Liver (tissue), 9 donors: ENCODE results near the gene GIPC2. TPM values are rescaled to one million over a fixed set of nuclear protein-coding genes. Genes with fewer than 3 reads are reported as not detected.
A peak's percentile ranks its signal among the peaks of the same experiment; 100 is the strongest.

Experiments
- DNase-seq: peaks from one replicate; pipeline ENCODE4 v3.0.0-alpha.2; 2017; ENCODE audit warnings: low spot score
- H3K27ac ChIP-seq, 2 donors: one replicate each; pipeline ENCODE4 v1.7.0; 2013; ENCODE audit warnings: inconsistent platforms in 2 of 2, low read length in 2 of 2, control low read depth in 1 of 2, low read depth in 1 of 2, mild to moderate bottlenecking in 1 of 2
- H3K27me3 ChIP-seq, 4 donors: one replicate each; pipeline versions ENCODE4 v1.6.1 to v1.7.0; 2013; ENCODE audit warnings: low read length in 3 of 4, inconsistent platforms in 1 of 4, mild to moderate bottlenecking in 1 of 4, moderate library complexity in 1 of 4; ENCODE audit not compliant: control insufficient read depth in 4 of 4, insufficient read depth in 4 of 4
- H3K36me3 ChIP-seq, 4 donors: one replicate each; pipeline versions ENCODE4 v1.6.1 to v1.7.0; 2013; ENCODE audit warnings: low read length in 3 of 4, mild to moderate bottlenecking in 3 of 4, low read depth in 1 of 4, moderate library complexity in 1 of 4; ENCODE audit not compliant: control insufficient read depth in 4 of 4, insufficient read depth in 3 of 4
- H3K4me1 ChIP-seq, 4 donors: one replicate each; pipeline versions ENCODE4 v1.6.1 to v1.7.0; 2013; ENCODE audit warnings: low read length in 3 of 4, mild to moderate bottlenecking in 3 of 4, moderate library complexity in 1 of 4; ENCODE audit not compliant: control insufficient read depth in 4 of 4, insufficient read depth in 4 of 4
- H3K4me3 ChIP-seq, 3 donors: one replicate each; pipeline versions ENCODE4 v1.6.1 to v1.7.0; 2013; ENCODE audit warnings: low read length in 3 of 3, control low read depth in 1 of 3, low read depth in 1 of 3, mild to moderate bottlenecking in 1 of 3
- H3K9ac ChIP-seq, 2 donors: one replicate each; pipeline ENCODE4 v1.7.0; 2013; ENCODE audit warnings: low read length in 2 of 2, mild to moderate bottlenecking in 2 of 2, moderate library complexity in 2 of 2, control low read depth in 1 of 2, low read depth in 1 of 2
- H3K9me3 ChIP-seq, 4 donors: one replicate each; pipeline versions ENCODE4 v1.6.1 to v1.7.0; 2013; ENCODE audit warnings: low read length in 3 of 4; ENCODE audit not compliant: control insufficient read depth in 4 of 4
- ATF3 ChIP-seq: IDR thresholded peaks from 2 replicates; pipeline ENCODE4 v1.6.1; 2016; ENCODE audit warnings: antibody characterized with exemption
- CTCF ChIP-seq: fragments of 150-350 bp; IDR thresholded peaks from 2 replicates; pipeline ENCODE4 v1.5.1; 2017; ENCODE audit warnings: improper control_type of control experiment, low read depth, low read length; ENCODE audit not compliant: missing input control
- EGR1 ChIP-seq, 2 donors: IDR thresholded peaks; 2 replicates each; pipeline ENCODE4 v1.6.1; 2016 to 2018; ENCODE audit warnings: antibody characterized with exemption in 2 of 2, low read depth in 2 of 2
- FOXA1 ChIP-seq: IDR thresholded peaks from 2 replicates; pipeline ENCODE4 v1.6.1; 2016; ENCODE audit warnings: antibody characterized with exemption
- FOXA2 ChIP-seq: IDR thresholded peaks from 2 replicates; pipeline ENCODE4 v1.6.1; 2016; ENCODE audit warnings: antibody characterized with exemption
- GABPA ChIP-seq, 2 donors: IDR thresholded peaks in 1 of 2; conservative IDR thresholded peaks in 1 of 2; 2 replicates each; pipeline ENCODE4 v1.6.1; 2016; ENCODE audit warnings: antibody characterized with exemption in 2 of 2, mild to moderate bottlenecking in 1 of 2, moderate library complexity in 1 of 2
- HNF4A ChIP-seq, 2 donors: conservative IDR thresholded peaks; 2 replicates each; pipeline ENCODE4 v1.6.1; 2016; ENCODE audit warnings: antibody characterized with exemption in 2 of 2, mild to moderate bottlenecking in 2 of 2
- HNF4G ChIP-seq: IDR thresholded peaks from 2 replicates; pipeline ENCODE4 v1.6.1; 2016; ENCODE audit warnings: antibody characterized with exemption
- MAX ChIP-seq: IDR thresholded peaks from 2 replicates; pipeline ENCODE4 v1.6.1; 2016; ENCODE audit warnings: antibody characterized with exemption
- NR2F2 ChIP-seq: IDR thresholded peaks from 2 replicates; pipeline ENCODE4 v1.6.1; 2016; ENCODE audit warnings: antibody characterized with exemption
- RAD21 ChIP-seq, 2 donors: IDR thresholded peaks; 2 replicates each; pipeline ENCODE4 v1.6.1; 2016; ENCODE audit warnings: antibody characterized with exemption in 2 of 2, mild to moderate bottlenecking in 2 of 2
- REST ChIP-seq: IDR thresholded peaks from 2 replicates; pipeline ENCODE4 v1.6.1; 2016; ENCODE audit warnings: antibody characterized with exemption, mild to moderate bottlenecking
- RXRA ChIP-seq, 2 donors: IDR thresholded peaks; 2 replicates each; pipeline ENCODE4 v1.6.1; 2017 to 2018; ENCODE audit warnings: antibody characterized with exemption in 2 of 2, mild to moderate bottlenecking in 1 of 2
- SP1 ChIP-seq: IDR thresholded peaks from 2 replicates; pipeline ENCODE4 v1.6.1; 2018; ENCODE audit warnings: antibody characterized with exemption, mild to moderate bottlenecking
- TAF1 ChIP-seq: conservative IDR thresholded peaks from 2 replicates; pipeline ENCODE4 v1.6.1; 2016; ENCODE audit warnings: antibody characterized with exemption, mild to moderate bottlenecking
- YY1 ChIP-seq: IDR thresholded peaks from 2 replicates; pipeline ENCODE4 v1.6.1; 2016; ENCODE audit warnings: antibody characterized with exemption, mild to moderate bottlenecking
- ZBTB33 ChIP-seq: IDR thresholded peaks from 2 replicates; pipeline ENCODE4 v1.6.1; 2016; ENCODE audit warnings: antibody characterized with exemption
- WGBS: extraction: QIAGEN DNeasy Blood & Tissue Kit; methylation state at CpG from one replicate; pipeline ENCODE4 v1.1.7; 2013; 5-methylcytosine and 5-hydroxymethylcytosine counted together
- polyA plus RNA-seq, 2 donors: library from polyadenylated mRNA; stranded (reverse) in 1 of 2; unstranded in 1 of 2; fragments of 200-250 nt in 1 of 2; fragments of >200 nt in 1 of 2; fragmentation: Nextera tagmentation in 1 of 2; extraction: Ambion mirVana in 1 of 2; gene quantifications; one replicate each; pipeline versions ENCODE4 v1.2.1 to v1.2.3, GENCODE V29; 2013 to 2015
- total RNA-seq, 2 donors: library from RNA; depleted of rRNA; stranded (reverse); fragments of >200 nt; gene quantifications; one replicate each; pipeline ENCODE4 v1.2.3, GENCODE V29; 2014
- donor health status: healthy.
- donor health status: healthy.
- donor health status: healthy.
- donor health status: healthy.
- donor health status: healthy.

The GIPC2 gene
- total and polyA plus RNA-seq, 4 donors: 3.7 to 10.9 (median 6.4) TPM

- H3K4me3 ChIP-seq: no peak overlapping the region
- no peak overlapping the region for H3K9ac ChIP-seq
- no peaks in the 10 kb centered on the region for H3K9me3 ChIP-seq
- TF ChIP-seq YY1 (peak; percentile 12), FOXA2 (no peak)
- H3K27ac ChIP-seq: peak overlapping the region in 1 of 2 donors; percentile 39
- peaks cover 0 to 27% (median 14%) of the 10 kb centered on the region in 4 donors for H3K4me1 ChIP-seq
- DNase-seq: no peak
- no peaks in the 10 kb centered on the region for H3K36me3 ChIP-seq
- WGBS: 23% methylated on average over 3 of the region's 3 CpGs
- no peaks in the 10 kb centered on the region for H3K27me3 ChIP-seq
These were observed 9.9 kb downstream of the GIPC2 start for GRCh38 chr1:78055565-78056132.

- TF ChIP-seq FOXA1: no peak
- no peak for TF ChIP-seq HNF4A (conservative IDR thresholded peaks at IDR 0.05)
- TF ChIP-seq CTCF: no peak
- TF ChIP-seq RXRA (IDR thresholded peaks at IDR 0.05): no peak
- no peak for TF ChIP-seq NR2F2
- no peak for TF ChIP-seq HNF4G
- TF ChIP-seq FOXA2: no peak
- TF ChIP-seq ZBTB33: no peak
- TF ChIP-seq RAD21 (IDR thresholded peaks at IDR 0.05): no peak
- no peak for TF ChIP-seq EGR1 (IDR thresholded peaks at IDR 0.05; ENCODE audit: low read depth in 2 of 2)
- no peak for TF ChIP-seq TAF1
- no peak for TF ChIP-seq SP1
- TF ChIP-seq ATF3: no peak
- TF ChIP-seq REST: no peak
- no peak for TF ChIP-seq MAX
- TF ChIP-seq GABPA (IDR thresholded peaks at IDR 0.05 in 1 of 2, conservative IDR thresholded peaks at IDR 0.05 in 1 of 2): no peak
- no peak for TF ChIP-seq YY1
- H3K36me3 ChIP-seq: no peaks in the 10 kb centered on the region
These were observed 12.9 kb downstream of the GIPC2 start for GRCh38 chr1:78058670-78059069.

More at GRCh38 chr1:78058670-78059069, 12.9 kb downstream of the GIPC2 start:
- H3K27ac ChIP-seq: no peak overlapping the region
- H3K4me3 ChIP-seq: no peak overlapping the region
- H3K9ac ChIP-seq: no peak overlapping the region
- peaks cover 0 to 14% (median 5%) of the 10 kb centered on the region in 4 donors for H3K4me1 ChIP-seq
- DNase-seq: no peak
- H3K9me3 ChIP-seq: no peaks in the 10 kb centered on the region
- no peaks in the 10 kb centered on the region for H3K27me3 ChIP-seq
- 92% methylated on average over 4 of the region's 4 CpGs for WGBS
